Stomach smooth muscle (tissue), 2 donors: ENCODE measurements around the gene FAHD2A.
"Not testable (repeated sequence)": the region's sequence is repeated elsewhere in the genome, so short reads cannot be mapped to it uniquely, and the experiment has no call there.

Source experiments
- H3K27ac ChIP-seq: one replicate; pipeline ENCODE4 v1.7.0; 2013; ENCODE audit warnings: mild to moderate bottlenecking, low read length, inconsistent platforms
- H3K27me3 ChIP-seq, 2 donors: one replicate each; pipeline ENCODE4 v1.7.0; 2013; ENCODE audit warnings: low read length in 2 of 2; ENCODE audit not compliant: insufficient read depth in 2 of 2, control insufficient read depth in 1 of 2
- H3K36me3 ChIP-seq, 2 donors: one replicate each; pipeline ENCODE4 v1.7.0; 2013; ENCODE audit warnings: low read length in 2 of 2; ENCODE audit not compliant: control insufficient read depth in 2 of 2, insufficient read depth in 2 of 2
- H3K4me1 ChIP-seq: one replicate; pipeline ENCODE4 v1.7.0; 2013; ENCODE audit warnings: low read length; ENCODE audit not compliant: control insufficient read depth, insufficient read depth
- H3K4me3 ChIP-seq, 2 donors: one replicate each; pipeline ENCODE4 v1.7.0; 2013; ENCODE audit warnings: low read length in 2 of 2
- H3K9ac ChIP-seq, 2 donors: one replicate each; pipeline ENCODE4 v1.7.0; 2013; ENCODE audit warnings: low read length in 2 of 2, mild to moderate bottlenecking in 1 of 2
- H3K9me3 ChIP-seq, 2 donors: one replicate each; pipeline ENCODE4 v1.7.0; 2013; ENCODE audit warnings: low read length in 2 of 2; ENCODE audit not compliant: control insufficient read depth in 2 of 2
- donor health status: healthy.
- donor health status: Pancreatic carcinoma.

Gene FAHD2A

GRCh38 chr2:95414015-95414594 lies 11.6 kb downstream of the FAHD2A start:
- H3K36me3 ChIP-seq, H3K9me3 ChIP-seq, H3K4me1 ChIP-seq, H3K27ac ChIP-seq, H3K9ac ChIP-seq, H3K27me3 ChIP-seq, H3K4me3 ChIP-seq: not testable (repeated sequence)

GRCh38 chr2:95415138-95415537 lies 12.6 kb downstream of the FAHD2A start:
- H3K36me3 ChIP-seq, H3K9ac ChIP-seq, H3K4me3 ChIP-seq, H3K27ac ChIP-seq, H3K4me1 ChIP-seq, H3K9me3 ChIP-seq, H3K27me3 ChIP-seq: not testable (repeated sequence)

- not testable (repeated sequence) for H3K27me3 ChIP-seq, H3K9me3 ChIP-seq, H3K4me1 ChIP-seq, H3K27ac ChIP-seq, H3K4me3 ChIP-seq, H3K9ac ChIP-seq, H3K36me3 ChIP-seq
Measured at GRCh38 chr2:95415561-95415960, 13.1 kb downstream of the FAHD2A start.

- H3K9ac ChIP-seq, H3K36me3 ChIP-seq, H3K4me3 ChIP-seq, H3K27me3 ChIP-seq, H3K27ac ChIP-seq, H3K9me3 ChIP-seq, H3K4me1 ChIP-seq: not testable (repeated sequence)
Measured at GRCh38 chr2:95427196-95427867, 24.8 kb downstream of the FAHD2A start.

- not testable (repeated sequence) for H3K9me3 ChIP-seq, H3K9ac ChIP-seq, H3K27ac ChIP-seq, H3K4me3 ChIP-seq, H3K4me1 ChIP-seq, H3K36me3 ChIP-seq, H3K27me3 ChIP-seq
Measured at GRCh38 chr2:95429748-95430467, 27.4 kb downstream of the FAHD2A start.

GRCh38 chr2:95433373-95433772 lies 30.9 kb downstream of the FAHD2A start:
- not testable (repeated sequence) for H3K9ac ChIP-seq, H3K27ac ChIP-seq, H3K36me3 ChIP-seq, H3K27me3 ChIP-seq, H3K9me3 ChIP-seq, H3K4me3 ChIP-seq, H3K4me1 ChIP-seq

GRCh38 chr2:95433973-95434372 lies 31.5 kb downstream of the FAHD2A start:
- not testable (repeated sequence) for H3K9me3 ChIP-seq, H3K27ac ChIP-seq, H3K9ac ChIP-seq, H3K4me3 ChIP-seq, H3K36me3 ChIP-seq, H3K27me3 ChIP-seq, H3K4me1 ChIP-seq

- H3K4me1 ChIP-seq, H3K36me3 ChIP-seq, H3K4me3 ChIP-seq, H3K9ac ChIP-seq, H3K27me3 ChIP-seq, H3K9me3 ChIP-seq, H3K27ac ChIP-seq: not testable (repeated sequence)
Measured at GRCh38 chr2:95434507-95435076, 32.1 kb downstream of the FAHD2A start.

- not testable (repeated sequence) for H3K27ac ChIP-seq, H3K36me3 ChIP-seq, H3K9me3 ChIP-seq, H3K27me3 ChIP-seq, H3K4me3 ChIP-seq, H3K9ac ChIP-seq, H3K4me1 ChIP-seq
Measured at GRCh38 chr2:95435162-95435871, 32.8 kb downstream of the FAHD2A start.

GRCh38 chr2:95435872-95436209 lies 33.3 kb downstream of the FAHD2A start:
- H3K4me1 ChIP-seq, H3K9me3 ChIP-seq, H3K27ac ChIP-seq, H3K36me3 ChIP-seq, H3K4me3 ChIP-seq, H3K27me3 ChIP-seq, H3K9ac ChIP-seq: not testable (repeated sequence)
